Measurements from ENCODE around the gene LGI1. TPM values are rescaled to one million over a fixed set of nuclear protein-coding genes. Genes with fewer than 3 reads are reported as not detected.

Gene LGI1
- total RNA-seq, 1 donor from 2014 or later: not detected

Other genes starting within 250 kb of the LGI1 start
- gene FFAR4, start 191.3 kb upstream of the LGI1 start, total RNA-seq: 2.3 TPM
- gene RBP4, start 156.7 kb upstream of the LGI1 start, total RNA-seq: 977 TPM
- gene PDE6C, start 145.4 kb upstream of the LGI1 start, total RNA-seq: not detected
- gene FRA10AC1, start 55.3 kb upstream of the LGI1 start, total RNA-seq: 18.4 TPM
- 6.2 TPM for gene SLC35G1, start 136.0 kb downstream of the LGI1 start, total RNA-seq
- 5.7 TPM for gene PLCE1, start 236.0 kb downstream of the LGI1 start, total RNA-seq